Vein endothelial cell (primary cell): Measurements from ENCODE around the gene PRSS1. TPM values are rescaled to one million over a fixed set of nuclear protein-coding genes. Genes with fewer than 3 reads are reported as not detected.

Source experiments
- small RNA-seq: library from RNA; depleted of rRNA; stranded (forward); fragments of <200 nt; gene quantifications from one replicate; pipeline ENCODE3, GENCODE V24; 2012
- total RNA-seq: library from RNA; depleted of rRNA; stranded (reverse); fragments of >200 nt; gene quantifications from 2 replicates; pipeline ENCODE4 v1.2.3, GENCODE V29; 2012

PRSS1 gene
- not detected in 2 replicates for total RNA-seq

GRCh38 chr7:142749218-142749993, at the start of gene PRSS1:
TSS of gene PRSS1 (plus strand) at chr7:142749472. CDS start at chr7:142749485, 13 bp downstream.

DNA sequence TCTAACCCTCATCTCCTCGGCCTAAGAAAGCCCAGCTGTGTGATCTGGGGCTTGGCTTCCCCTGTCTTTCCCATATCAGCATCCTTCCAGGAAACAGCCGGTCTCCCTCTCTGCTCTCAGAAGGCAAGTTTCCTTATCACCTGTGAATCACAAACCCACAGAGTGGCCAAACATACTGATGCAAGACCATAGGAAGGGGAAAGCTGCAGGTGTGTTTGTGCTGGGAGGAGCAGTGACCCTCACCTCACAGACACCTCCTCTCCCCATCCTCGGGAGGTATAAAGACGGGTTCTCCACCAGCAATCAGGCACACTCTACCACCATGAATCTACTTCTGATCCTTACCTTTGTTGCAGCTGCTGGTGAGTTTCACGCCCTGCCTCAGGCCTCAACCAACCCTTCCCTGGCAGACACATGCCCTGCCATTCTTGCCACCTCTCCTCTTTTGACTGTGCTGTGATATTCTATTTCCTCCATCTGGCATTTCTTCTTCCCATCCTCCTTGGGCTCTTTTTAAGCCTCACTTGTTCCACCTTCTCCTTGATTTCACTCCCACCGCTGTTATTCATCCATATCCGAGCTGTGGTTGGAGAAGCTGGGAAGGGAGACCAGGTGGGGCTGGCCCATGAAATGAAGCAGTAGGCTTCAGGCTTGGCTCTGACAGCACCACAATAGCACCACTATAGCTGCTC, 21.5 kb downstream of the PRSS1 start, which contains the start of gene PRSS2:
Gene PRSS2 (plus strand): TSS at position 310 of the 692 bp plus-strand sequence. CDS start 13 bp downstream, at position 323.

Small RNA genes lying within 50 kb of the gene (small RNA-seq; reads per million reads assigned to genes)
- gene TRBD1, result not detected
- not detected for gene TRBJ1-1
- gene TRBJ1-2, result not detected
- not detected for gene TRBJ1-3
- not detected for gene TRBJ1-4
- gene TRBJ1-5, result not detected
- gene TRBJ1-6, result not detected
- 0.34 reads per million, percentile 14 among the genes with 10 or more reads in this experiment for gene TRBJ2-1
- gene TRBJ2-2, result not detected
- not detected for gene TRBJ2-2P
- gene TRBJ2-3, result not detected
- gene TRBJ2-4, result not detected
- not detected for gene TRBJ2-5
- gene TRBJ2-6, result not detected
- not detected for gene TRBJ2-7

Other genes with a start within 250 kb of the PRSS1 start
- 0.98 TPM in 1 of 2 replicates, not detected in the other for gene PRSS2, start 21.5 kb downstream of the PRSS1 start, total RNA-seq
- 1.4 and 2.0 TPM in 2 replicates for gene EPHB6, start 105.6 kb downstream of the PRSS1 start, total RNA-seq
- not detected in 2 replicates for gene TRPV6, start 136.3 kb downstream of the PRSS1 start, total RNA-seq
- gene TRPV5, start 184.3 kb downstream of the PRSS1 start, total RNA-seq, result 0.10 TPM in 1 of 2 replicates, not detected in the other
- gene LLCFC1, start 190.0 kb downstream of the PRSS1 start, total RNA-seq, result not detected in 2 replicates
- not detected in 2 replicates for gene KEL, start 212.9 kb downstream of the PRSS1 start, total RNA-seq